A549 (cell line): Measurements from ENCODE around the gene PTGS2. TPM values are rescaled to one million over a fixed set of nuclear protein-coding genes. Genes with fewer than 3 reads are reported as not detected.
"Not testable (repeated sequence)": the region's sequence is repeated elsewhere in the genome, so short reads cannot be mapped to it uniquely, and the experiment has no call there.

Experiments used
- ATAC-seq, 2 experiments: fragments of 200-7000 bp in 1 of 2; fragments of >200 bp in 1 of 2; cut with Nextera tagmentation in 1 of 2; cut with Tn5 transposase in 1 of 2; 3 replicates each; pipeline versions ENCODE4 v1.8.0 to v1.9.1; 2018 to 2020; ENCODE audit warnings: mild to moderate bottlenecking in 1 of 2, moderate library complexity in 1 of 2
- CTCF ChIA-PET: fragments of 300-600 bp; sonication (Branson Sonifier 250); formaldehyde crosslinking; extraction: SDS; loops from one replicate; lab custom pipeline; 2021; ENCODE audit warnings: antibody characterized with exemption, inconsistent platforms; lab: Yijun Ruan, JAX
- POLR2A ChIA-PET: fragments of 350-600 bp; formaldehyde crosslinking; extraction: SDS; loops from one replicate; lab custom pipeline; 2021; ENCODE audit warnings: antibody characterized with exemption, inconsistent platforms; lab: Yijun Ruan, JAX
- DNase-seq, 2 experiments: peaks; one replicate each; pipeline versions ENCODE4 v3.0.0 to v3.0.0-alpha.2; 2011 to 2016; ENCODE audit warnings: low read depth in 1 of 2, low spot score in 1 of 2
- FAIRE-seq: peaks from 2 replicates; lab custom pipeline; 2011; peaks lifted over from hg19 to GRCh38; lab: Jason Lieb, UNC
- H3K27ac ChIP-seq, 2 experiments: fragments of >200 bp; sonication (Bioruptor Twin); formaldehyde crosslinking; 3 replicates each; pipeline ENCODE4 v1.5.1; 2016 to 2017
- H3K4me1 ChIP-seq: fragments of >200 bp; sonication (Bioruptor Twin); formaldehyde crosslinking; 3 replicates; pipeline ENCODE4 v1.6.1; 2016
- H3K4me2 ChIP-seq: fragments of >200 bp; sonication (Bioruptor Twin); formaldehyde crosslinking; 3 replicates; pipeline ENCODE4 v1.6.1; 2016
- H3K4me3 ChIP-seq: fragments of >200 bp; sonication (Bioruptor Twin); formaldehyde crosslinking; 3 replicates; pipeline ENCODE4 v1.5.1; 2016
- H3K9me3 ChIP-seq: fragments of >200 bp; sonication (Bioruptor Twin); formaldehyde crosslinking; 3 replicates; pipeline ENCODE4 v1.6.1; 2016
- BHLHE40 ChIP-seq: IDR thresholded peaks from 2 replicates; pipeline ENCODE4 v1.6.1; 2012; ENCODE audit warnings: low read depth, low read length, inconsistent platforms
- CEBPB ChIP-seq, 2 experiments: fragments of >200 bp in 1 of 2; sonication (Bioruptor Twin) in 1 of 2; formaldehyde crosslinking in 1 of 2; IDR thresholded peaks; 2 replicates each; pipeline ENCODE4 v1.6.1; 2012 to 2016
- ESRRA ChIP-seq: fragments of 150-350 bp; IDR thresholded peaks from 2 replicates; pipeline ENCODE4 v1.6.1; 2014; ENCODE audit warnings: mild to moderate bottlenecking, low read length, borderline replicate concordance
- FOSB ChIP-seq: fragments of 250-450 bp; sonication (Bioruptor Pico); IDR thresholded peaks from 2 replicates; pipeline ENCODE4 v1.5.0; 2020; ENCODE audit warnings: mild to moderate bottlenecking, moderate library complexity
- FOSL2 ChIP-seq, 2 experiments: fragments of 450-650 bp in 1 of 2; fragments of >200 bp in 1 of 2; sonication (Bioruptor Twin) in 1 of 2; formaldehyde crosslinking; IDR thresholded peaks; 2 replicates each; pipeline versions ENCODE4 v1.5.0 to v1.6.1; 2016 to 2020; ENCODE audit warnings: mild to moderate bottlenecking in 1 of 2, moderate library complexity in 1 of 2
- HEYL ChIP-seq: fragments of 250-450 bp; sonication (Bioruptor Pico); IDR thresholded peaks from 2 replicates; pipeline ENCODE4 v1.8.0; 2021; ENCODE audit warnings: mild to moderate bottlenecking, moderate library complexity
- JUNB ChIP-seq: fragments of >200 bp; sonication (Bioruptor Twin); formaldehyde crosslinking; IDR thresholded peaks from 2 replicates; pipeline ENCODE4 v1.6.1; 2016
- KDM5A ChIP-seq: fragments of 200-600 bp; sonication (generic); IDR thresholded peaks from 2 replicates; pipeline ENCODE4 v1.6.1; 2016; ENCODE audit warnings: antibody characterized with exemption, mild to moderate bottlenecking
- MAFK ChIP-seq: fragments of 450-650 bp; IDR thresholded peaks from 2 replicates; pipeline ENCODE4 v1.6.1; 2014; ENCODE audit not compliant: partially characterized antibody
- NR3C1 ChIP-seq: fragments of >200 bp; sonication (Bioruptor Twin); formaldehyde crosslinking; IDR thresholded peaks from 3 replicates; pipeline ENCODE4 v1.6.1; 2017
- RAD21 ChIP-seq, 2 experiments: fragments of >200 bp in 1 of 2; sonication (Bioruptor Twin) in 1 of 2; formaldehyde crosslinking in 1 of 2; IDR thresholded peaks in 1 of 2; conservative IDR thresholded peaks in 1 of 2; 2 replicates in 1 of 2; 3 replicates in 1 of 2; pipeline ENCODE4 v1.6.1; 2012 to 2018; ENCODE audit warnings: inconsistent platforms in 1 of 2
- RCOR1 ChIP-seq: fragments of 150-350 bp; IDR thresholded peaks from 2 replicates; pipeline ENCODE4 v1.6.1; 2014; ENCODE audit warnings: antibody characterized with exemption, low read length, low read depth
- RFX5 ChIP-seq: fragments of 450-650 bp; IDR thresholded peaks from 2 replicates; pipeline ENCODE4 v1.7.1; 2014; ENCODE audit warnings: antibody characterized with exemption, mild to moderate bottlenecking, moderate library complexity
- RNF2 ChIP-seq: fragments of 200-600 bp; sonication (generic); IDR thresholded peaks from 2 replicates; pipeline ENCODE4 v1.6.1; 2016; ENCODE audit warnings: low read depth, mild to moderate bottlenecking, antibody characterized with exemption, moderate library complexity, borderline replicate concordance
- SMC3 ChIP-seq: fragments of >200 bp; sonication (Bioruptor Twin); formaldehyde crosslinking; IDR thresholded peaks from 3 replicates; pipeline ENCODE4 v1.6.1; 2018; ENCODE audit warnings: inconsistent platforms
- TP53 ChIP-seq: fragments of 250-450 bp; sonication (Bioruptor Pico); IDR thresholded peaks from 2 replicates; pipeline ENCODE4 v1.5.0; 2021; ENCODE audit warnings: mild to moderate bottlenecking, moderate library complexity
- ZC3H11A ChIP-seq: fragments of 450-650 bp; IDR thresholded peaks from 2 replicates; pipeline ENCODE4 v1.6.1; 2014; ENCODE audit warnings: antibody characterized with exemption, mild to moderate bottlenecking
- ZSCAN20 ChIP-seq: fragments of 250-450 bp; sonication (Bioruptor Pico); IDR thresholded peaks from 2 replicates; pipeline ENCODE4 v1.8.0; 2022; ENCODE audit warnings: mild to moderate bottlenecking, moderate library complexity
- WGBS: methylation state at CpG from one replicate; pipeline ENCODE4 v1.1.6; 2017; ENCODE audit errors: missing lambda C conversion rate; 5-methylcytosine and 5-hydroxymethylcytosine counted together
- polyA plus RNA-seq, 4 experiments: library from polyadenylated mRNA; depleted of rRNA in 3 of 4; stranded (reverse); fragments of >200 nt; fragmentation: RNase III in 1 of 4; extraction: RNeasy Plus Mini Kit Qiagen cat#74134 plus additional on column Dnase treatment in 1 of 4; gene quantifications; 2 replicates in 3 of 4; 3 replicates in 1 of 4; pipeline ENCODE4 v1.2.3, GENCODE V29; 2011 to 2017
- TF ChIP-seq, protein P1 (sequence below): IDR thresholded peaks from 2 replicates; pipeline ENCODE4 v1.6.1; 2012; ENCODE audit warnings: low read depth, borderline replicate concordance
- TF ChIP-seq, protein P2 (sequence below): fragments of 450-650 bp; IDR thresholded peaks from 2 replicates; pipeline ENCODE4 v1.6.1; 2014; ENCODE audit warnings: antibody characterized with exemption

The PTGS2 gene
- polyA plus RNA-seq, 2 of the 4 experiments (the other 2 are of a cell fraction): 12.3 to 127 TPM

DNA sequence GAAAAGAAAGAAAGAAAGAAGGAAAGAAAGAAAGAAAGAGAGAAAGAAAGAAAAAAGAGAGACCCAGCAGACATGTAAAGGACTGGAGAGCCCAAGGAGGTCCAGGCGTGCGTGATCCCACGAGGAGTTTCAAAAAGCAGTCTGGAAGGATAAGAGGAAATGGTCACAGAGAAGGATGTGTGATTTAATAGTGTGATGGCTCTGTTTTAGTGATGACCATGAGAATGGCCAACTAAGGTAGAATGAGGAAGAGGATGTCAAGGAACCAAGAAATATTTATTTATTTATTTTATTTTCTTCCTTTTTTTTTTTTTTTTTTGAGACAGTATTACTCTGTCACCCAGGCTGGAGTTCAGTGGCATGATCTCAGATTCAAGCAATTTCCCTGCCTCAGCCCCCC lies 25.5 kb downstream of the PTGS2 start:
- no peak overlapping the region for H3K4me2 ChIP-seq
- H3K4me3 ChIP-seq: no peak overlapping the region
- ATAC-seq (no peak), DNase-seq (no peak), FAIRE-seq (no peak)
- ChIA-PET CTCF (no interaction called here), POLR2A (no interaction called here)
- H3K9me3 ChIP-seq: no peaks in the 10 kb centered on the region
- no peak for TF ChIP-seq RCOR1
- no peak for TF ChIP-seq KDM5A
- no peak overlapping the region for H3K27ac ChIP-seq
- H3K4me1 ChIP-seq: no peaks in the 10 kb centered on the region
- WGBS: 91% methylated on average over 3 of the region's 3 CpGs

DNA sequence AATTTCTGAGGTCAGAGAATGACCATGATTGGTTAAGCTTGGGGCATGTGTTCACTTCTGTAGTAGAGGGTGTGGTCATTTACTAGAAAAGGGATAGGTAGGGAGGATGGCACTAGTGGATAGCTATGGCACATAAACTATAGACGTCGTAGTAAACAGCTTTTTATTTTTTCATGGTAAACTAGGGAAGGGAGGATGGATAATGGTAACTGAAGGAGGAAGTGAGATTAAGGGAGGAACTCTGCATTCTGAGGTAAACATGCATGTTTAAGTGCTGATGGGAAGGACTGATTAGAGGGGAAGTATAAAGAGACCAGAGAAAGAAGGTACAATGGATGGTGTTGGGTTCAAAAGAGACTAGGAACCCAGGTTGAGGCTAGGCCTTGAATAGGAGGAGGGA lies 26.9 kb downstream of the PTGS2 start:
- WGBS: 89% methylated on average over 2 of the region's 2 CpGs
- Histone ChIP-seq H3K27ac (no peak overlapping the region), H3K4me2 (no peak overlapping the region), H3K4me3 (no peak overlapping the region), H3K9me3 (no peaks in the 10 kb centered on the region), H3K4me1 (no peaks in the 10 kb centered on the region)
- POLR2A ChIA-PET: no interaction called here
- no peak for TF ChIP-seq KDM5A
- TF ChIP-seq BHLHE40: no peak
- TF ChIP-seq RNF2: no peak
- no peak for TF ChIP-seq NR3C1
- no peak for TF ChIP-seq RFX5
- TF ChIP-seq ESRRA: no peak
- no peak for TF ChIP-seq ZC3H11A
- TF ChIP-seq FOSB (CRISPR knock-in tag): no peak
- TF ChIP-seq FOSL2 (IDR thresholded peaks at IDR 0.05): no peak
- TF ChIP-seq FOSL2 (CRISPR knock-in tag; IDR thresholded peaks at IDR 0.05): no peak
- ATAC-seq (no peak), DNase-seq (no peak), FAIRE-seq (no peak)
- CTCF ChIA-PET: interaction anchor here (1.4 kb wide), 2 partner anchors 9 to 171 kb away, joined by 3 read pairs; no protein-coding TSS in a partner anchor

DNA sequence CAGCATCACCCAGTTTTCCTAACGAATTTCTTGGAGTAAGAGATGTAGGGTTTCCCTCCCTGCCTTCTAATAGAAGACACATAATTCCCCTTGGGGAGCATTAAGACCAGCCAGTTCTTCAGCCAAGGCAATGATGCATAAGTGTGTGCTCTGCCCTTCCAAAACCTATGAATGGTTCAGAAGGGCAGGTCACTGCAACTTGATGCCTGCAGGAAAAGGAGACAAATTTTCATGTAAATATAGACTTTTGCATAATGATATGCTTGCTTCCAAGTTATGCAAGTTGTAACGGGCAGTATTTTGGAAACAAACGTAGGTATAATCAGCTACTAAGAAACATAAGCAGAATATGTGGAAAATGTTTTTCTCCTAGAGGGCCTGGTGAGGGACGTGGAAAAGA lies 31.6 kb downstream of the PTGS2 start:
- POLR2A ChIA-PET: no interaction called here
- CTCF ChIA-PET: interaction anchor here (1.6 kb wide), 1 partner anchor 22 kb away, joined by 3 read pairs; no protein-coding TSS in a partner anchor

DNA sequence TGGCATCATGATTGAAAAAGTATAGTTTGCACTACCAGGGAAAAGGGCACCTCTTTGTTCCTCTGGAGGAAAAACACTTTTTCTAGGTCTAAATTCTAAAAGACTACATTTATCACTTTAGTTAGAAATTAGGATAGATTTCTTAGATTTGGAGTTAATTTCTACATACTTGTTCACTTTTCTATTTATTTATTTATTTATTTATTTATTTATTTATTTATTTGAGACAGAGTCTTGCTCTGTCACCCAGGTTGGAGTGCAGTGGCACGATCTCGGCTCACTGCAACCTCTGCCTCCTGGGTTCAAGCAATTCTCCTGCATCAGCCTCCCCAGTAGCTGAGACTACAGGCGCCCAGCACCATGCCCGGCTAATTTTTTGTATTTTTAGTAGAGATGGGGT lies 32.2 kb downstream of the PTGS2 start:
- not testable (repeated sequence) for FAIRE-seq
- CTCF ChIA-PET: interaction anchor here (1.6 kb wide), 1 partner anchor 21 kb away, joined by 3 read pairs; no protein-coding TSS in a partner anchor
- whole genome bisulfite sequencing: 98% methylated on average over 4 of the region's 4 CpGs

More for the DNA sequence above, 31.6 kb downstream of the PTGS2 start:
- H3K4me3 ChIP-seq: no peak overlapping the region
- peaks cover 5% of the 10 kb centered on the region; the same call in 2 of the 3 replicates for H3K4me1 ChIP-seq
- no peaks in the 10 kb centered on the region for H3K9me3 ChIP-seq
- TF ChIP-seq MAFK (no peak), SMC3 (no peak)
- WGBS: 66% methylated on average over 4 of the region's 4 CpGs
- FAIRE-seq (no peak), DNase-seq (no peak), ATAC-seq (no peak)
- no peak overlapping the region for H3K4me2 ChIP-seq
- H3K27ac ChIP-seq: no peak overlapping the region

DNA sequence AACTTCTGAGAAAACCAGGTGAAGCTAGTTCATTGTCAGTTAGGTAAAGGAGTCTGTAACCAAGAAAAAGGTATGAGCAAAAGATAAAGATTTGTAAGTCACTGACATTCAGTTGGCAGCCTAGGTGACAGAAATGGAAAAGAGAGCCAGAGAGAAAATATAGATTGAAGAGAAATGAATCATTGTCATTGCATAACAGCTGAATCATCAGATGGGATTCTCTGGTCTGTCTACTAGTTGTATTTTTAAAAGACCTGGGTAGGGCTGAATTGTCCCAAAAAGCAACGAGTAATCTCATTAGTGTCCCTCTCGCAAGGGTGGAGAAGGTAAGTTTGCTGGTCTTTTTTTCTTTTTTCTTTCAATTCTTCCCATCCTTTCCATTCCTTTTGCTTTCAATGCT lies 36.6 kb downstream of the PTGS2 start:
- WGBS: 31% methylated on average over 2 of the region's 2 CpGs
- FAIRE-seq: no peak
- TF ChIP-seq, protein P1, sequence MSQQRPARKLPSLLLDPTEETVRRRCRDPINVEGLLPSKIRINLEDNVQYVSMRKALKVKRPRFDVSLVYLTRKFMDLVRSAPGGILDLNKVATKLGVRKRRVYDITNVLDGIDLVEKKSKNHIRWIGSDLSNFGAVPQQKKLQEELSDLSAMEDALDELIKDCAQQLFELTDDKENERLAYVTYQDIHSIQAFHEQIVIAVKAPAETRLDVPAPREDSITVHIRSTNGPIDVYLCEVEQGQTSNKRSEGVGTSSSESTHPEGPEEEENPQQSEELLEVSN: no peak
- TF ChIP-seq HEYL (CRISPR knock-in tag): no peak
- TF ChIP-seq RAD21 (conservative IDR thresholded peaks at IDR 0.05 in 1 of 2, IDR thresholded peaks at IDR 0.05 in 1 of 2): no peak
- TF ChIP-seq TP53 (CRISPR knock-in tag): no peak
- TF ChIP-seq, protein P2, sequence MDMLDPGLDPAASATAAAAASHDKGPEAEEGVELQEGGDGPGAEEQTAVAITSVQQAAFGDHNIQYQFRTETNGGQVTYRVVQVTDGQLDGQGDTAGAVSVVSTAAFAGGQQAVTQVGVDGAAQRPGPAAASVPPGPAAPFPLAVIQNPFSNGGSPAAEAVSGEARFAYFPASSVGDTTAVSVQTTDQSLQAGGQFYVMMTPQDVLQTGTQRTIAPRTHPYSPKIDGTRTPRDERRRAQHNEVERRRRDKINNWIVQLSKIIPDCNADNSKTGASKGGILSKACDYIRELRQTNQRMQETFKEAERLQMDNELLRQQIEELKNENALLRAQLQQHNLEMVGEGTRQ: no peak
- TF ChIP-seq CEBPB (IDR thresholded peaks at IDR 0.05): peak; percentile 77 to 92
- TF ChIP-seq ZSCAN20 (CRISPR knock-in tag): no peak
- TF ChIP-seq JUNB: peak; percentile 78
- TF ChIP-seq FOSL2 (IDR thresholded peaks at IDR 0.05): peak; percentile 95
- peak; percentile 79 for TF ChIP-seq FOSL2 (CRISPR knock-in tag; IDR thresholded peaks at IDR 0.05)
- TF ChIP-seq MAFK: peak; percentile 33
- Histone ChIP-seq H3K27ac (no peak overlapping the region), H3K4me1 (peaks cover 9% of the 10 kb centered on the region), H3K4me2 (peak overlapping the region; percentile 53), H3K4me3 (no peak overlapping the region), H3K9me3 (no peaks in the 10 kb centered on the region)
- POLR2A ChIA-PET: no interaction called here
- ATAC-seq: peak; percentile 70 to 76
- peak; percentile 15 to 22 for DNase-seq
- CTCF ChIA-PET: no interaction called here

More for the DNA sequence above, 32.2 kb downstream of the PTGS2 start:
- DNase-seq, POLR2A ChIA-PET, H3K4me1 ChIP-seq, ATAC-seq, H3K9me3 ChIP-seq: not testable (repeated sequence)
- peak; percentile 82 for TF ChIP-seq ZC3H11A
- TF ChIP-seq, all 56 proteins: peak for 1; not testable (repeated sequence) for 55
- not testable (repeated sequence) for H3K27ac ChIP-seq, H3K4me2 ChIP-seq, H3K4me3 ChIP-seq

DNA sequence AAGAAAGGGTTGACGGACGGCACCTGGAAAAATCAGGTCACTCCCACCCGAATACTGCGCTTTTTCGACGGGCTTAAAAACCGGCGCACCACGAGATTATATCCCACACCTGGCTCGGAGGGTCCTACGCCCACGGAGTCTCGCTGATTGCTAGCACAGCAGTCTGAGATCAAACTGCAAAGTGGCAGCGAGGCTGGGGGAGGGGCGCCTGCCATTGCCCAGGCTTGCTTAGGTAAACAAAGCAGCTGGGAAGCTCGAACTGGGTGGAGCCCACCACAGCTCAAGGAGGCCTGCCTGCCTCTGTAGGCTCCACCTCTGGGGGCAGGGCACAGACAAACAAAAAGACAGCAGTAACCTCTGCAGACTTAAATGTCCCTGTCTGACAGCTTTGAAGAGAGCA lies 42.7 kb downstream of the PTGS2 start:
- POLR2A ChIA-PET, ATAC-seq, DNase-seq, H3K9me3 ChIP-seq, H3K4me1 ChIP-seq, FAIRE-seq: not testable (repeated sequence)
- CTCF ChIA-PET: interaction anchor here (0.7 kb wide), 1 partner anchor 30 kb away, joined by 3 read pairs; no protein-coding TSS in a partner anchor
- Histone ChIP-seq H3K4me3 (peak overlapping the region; percentile 44), H3K27ac (peak overlapping the region; percentile 56 to 78; a peak in 5 of 6 replicates), H3K4me2 (peak overlapping the region; percentile 56)
- 66% methylated on average over 15 of the region's 16 CpGs for WGBS
